ENCODE measurements around the gene ITPR2.

Gene ITPR2

DNA sequence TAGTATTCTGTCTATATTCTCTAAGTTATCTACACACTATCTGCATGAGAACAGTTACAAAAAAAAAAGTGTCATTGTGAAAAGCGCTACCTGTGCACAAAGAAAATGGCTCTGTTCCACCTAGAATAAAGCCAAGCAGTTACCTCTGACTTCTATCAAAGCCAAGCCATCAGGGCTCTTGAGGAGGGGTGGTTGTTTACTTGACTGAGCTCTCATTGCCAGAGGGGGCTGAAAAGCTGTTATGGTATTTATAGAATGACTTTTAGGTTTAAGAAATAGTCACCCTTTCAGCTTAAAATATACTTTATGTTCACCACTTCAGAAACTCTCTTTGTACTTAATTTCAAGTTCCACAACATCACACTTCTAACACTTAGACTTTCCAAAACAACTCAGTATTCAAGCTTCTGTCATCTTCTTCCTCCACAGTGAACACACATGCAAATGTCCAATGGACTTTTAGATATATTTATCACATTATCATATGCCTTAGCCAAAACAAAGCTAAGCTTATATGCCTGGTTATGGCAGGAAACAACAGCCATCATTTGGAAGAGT lies 7.5 kb downstream of the ITPR2 start:
- Histone ChIP-seq H3K27ac (ENCODE audit: low read depth, low read length) (no peak overlapping the region), H3K79me2 (ENCODE audit: control insufficient read depth, insufficient read depth, low read length, poor library complexity) (no peaks in the 10 kb centered on the region), H3K23ac (ENCODE audit: low read length) (no peak overlapping the region), H2BK120ac (ENCODE audit: insufficient read depth, low read length, poor library complexity) (no peak overlapping the region), H3K9me3 (ENCODE audit: insufficient read depth, low read depth, low read length) (no peaks in the 10 kb centered on the region), H2AFZ (ENCODE audit: insufficient read depth, low read length, poor library complexity) (no peak overlapping the region), H3K4me3 (ENCODE audit: low read depth, low read length) (no peak overlapping the region), H2AK5ac (ENCODE audit: low read length) (no peak overlapping the region), H3K18ac (ENCODE audit: low read length) (no peak overlapping the region), H3K27me3 (ENCODE audit: insufficient read depth, low read length) (no peaks in the 10 kb centered on the region), H4K12ac (ENCODE audit: low read depth, low read length) (no peak overlapping the region), H4K91ac (ENCODE audit: low read depth, low read length) (no peak overlapping the region), H4K8ac (ENCODE audit: low read depth, low read length) (no peak overlapping the region), H3K4me1 (ENCODE audit: control insufficient read depth in 1 of 2, insufficient read depth in 2 of 2, low read length in 2 of 2) (no peaks in the 10 kb centered on the region), H2BK12ac (ENCODE audit: low read length) (no peak overlapping the region), H3K9ac (ENCODE audit: low read length) (no peak overlapping the region), H3K36me3 (ENCODE audit: control insufficient read depth in 1 of 2, insufficient read depth in 2 of 2, low read length in 2 of 2) (no peaks in the 10 kb centered on the region), H3K79me1 (ENCODE audit: low read length) (no peaks in the 10 kb centered on the region), H3K4ac (ENCODE audit: low read depth, low read length) (no peak overlapping the region), H3K4me2 (ENCODE audit: low read length) (no peak overlapping the region), H3K14ac (ENCODE audit: low read length) (no peak overlapping the region), H2BK5ac (ENCODE audit: low read depth, low read length, poor library complexity) (no peak overlapping the region)
- no peak for DNase-seq
- no CpG with 5 or more reads among the region's 1 CpG for WGBS (ENCODE audit: extremely low coverage, insufficient coverage, insufficient read length)

GRCh38 chr12:26823390-26823789 lies 9.6 kb downstream of the ITPR2 start:
- H3K4me2 ChIP-seq (ENCODE audit: low read length) = no peak overlapping the region

GRCh38 chr12:26822026-26822425 lies 11.0 kb downstream of the ITPR2 start:
- peak in 1 of 2 donors; percentile 72 for DNase-seq
- no peak overlapping the region for H2BK5ac ChIP-seq (ENCODE audit: low read depth, low read length, poor library complexity)
- no peak overlapping the region for H3K9ac ChIP-seq (ENCODE audit: low read length)
- H4K12ac ChIP-seq (ENCODE audit: low read depth, low read length) = no peak overlapping the region
- WGBS (ENCODE audit: extremely low coverage, insufficient coverage, insufficient read length) = no CpG with 5 or more reads among the region's 2 CpGs
- no peak overlapping the region for H3K4me3 ChIP-seq (ENCODE audit: low read depth, low read length)
- H4K8ac ChIP-seq (ENCODE audit: low read depth, low read length) = no peak overlapping the region
- no peak overlapping the region for H3K4ac ChIP-seq (ENCODE audit: low read depth, low read length)
- no peaks in the 10 kb centered on the region for H3K79me1 ChIP-seq (ENCODE audit: low read length)
- H3K18ac ChIP-seq (ENCODE audit: low read length) = no peak overlapping the region
- H3K27me3 ChIP-seq (ENCODE audit: insufficient read depth, low read length) = no peaks in the 10 kb centered on the region
- no peak overlapping the region for H2BK120ac ChIP-seq (ENCODE audit: insufficient read depth, low read length, poor library complexity)
- H2AK5ac ChIP-seq (ENCODE audit: low read length) = no peak overlapping the region
- H3K23ac ChIP-seq (ENCODE audit: low read length) = no peak overlapping the region
- H3K4me1 ChIP-seq (ENCODE audit: control insufficient read depth in 1 of 2, insufficient read depth in 2 of 2, low read length in 2 of 2) = no peaks in the 10 kb centered on the region
- H4K91ac ChIP-seq (ENCODE audit: low read depth, low read length) = no peak overlapping the region
- no peak overlapping the region for H2BK12ac ChIP-seq (ENCODE audit: low read length)
- no peaks in the 10 kb centered on the region for H3K79me2 ChIP-seq (ENCODE audit: control insufficient read depth, insufficient read depth, low read length, poor library complexity)
- no peak overlapping the region for H3K14ac ChIP-seq (ENCODE audit: low read length)
- no peak overlapping the region for H3K4me2 ChIP-seq (ENCODE audit: low read length)
- H3K9me3 ChIP-seq (ENCODE audit: insufficient read depth, low read depth, low read length) = no peaks in the 10 kb centered on the region
- H2AFZ ChIP-seq (ENCODE audit: insufficient read depth, low read length, poor library complexity) = no peak overlapping the region
- H3K36me3 ChIP-seq (ENCODE audit: control insufficient read depth in 1 of 2, insufficient read depth in 2 of 2, low read length in 2 of 2) = no peaks in the 10 kb centered on the region
- no peak overlapping the region for H3K27ac ChIP-seq (ENCODE audit: low read depth, low read length)

More at GRCh38 chr12:26823390-26823789, 9.6 kb downstream of the ITPR2 start:
- Histone ChIP-seq H3K4me3 (ENCODE audit: low read depth, low read length) (no peak overlapping the region), H3K4ac (ENCODE audit: low read depth, low read length) (no peak overlapping the region), H4K8ac (ENCODE audit: low read depth, low read length) (no peak overlapping the region), H2AFZ (ENCODE audit: insufficient read depth, low read length, poor library complexity) (no peak overlapping the region), H2BK5ac (ENCODE audit: low read depth, low read length, poor library complexity) (no peak overlapping the region), H3K14ac (ENCODE audit: low read length) (no peak overlapping the region), H4K12ac (ENCODE audit: low read depth, low read length) (no peak overlapping the region), H3K36me3 (ENCODE audit: control insufficient read depth in 1 of 2, insufficient read depth in 2 of 2, low read length in 2 of 2) (no peaks in the 10 kb centered on the region), H2BK12ac (ENCODE audit: low read length) (no peak overlapping the region), H3K18ac (ENCODE audit: low read length) (no peak overlapping the region), H3K79me2 (ENCODE audit: control insufficient read depth, insufficient read depth, low read length, poor library complexity) (no peaks in the 10 kb centered on the region), H4K91ac (ENCODE audit: low read depth, low read length) (no peak overlapping the region), H3K9ac (ENCODE audit: low read length) (no peak overlapping the region), H3K23ac (ENCODE audit: low read length) (no peak overlapping the region), H3K27ac (ENCODE audit: low read depth, low read length) (no peak overlapping the region), H3K27me3 (ENCODE audit: insufficient read depth, low read length) (no peaks in the 10 kb centered on the region), H3K9me3 (ENCODE audit: insufficient read depth, low read depth, low read length) (no peaks in the 10 kb centered on the region), H2AK5ac (ENCODE audit: low read length) (no peak overlapping the region), H2BK120ac (ENCODE audit: insufficient read depth, low read length, poor library complexity) (no peak overlapping the region), H3K4me1 (ENCODE audit: control insufficient read depth in 1 of 2, insufficient read depth in 2 of 2, low read length in 2 of 2) (no peaks in the 10 kb centered on the region), H3K79me1 (ENCODE audit: low read length) (no peaks in the 10 kb centered on the region)
- no peak for DNase-seq
- WGBS (ENCODE audit: extremely low coverage, insufficient coverage, insufficient read length) = no CpG with 5 or more reads among the region's 2 CpGs

DNA sequence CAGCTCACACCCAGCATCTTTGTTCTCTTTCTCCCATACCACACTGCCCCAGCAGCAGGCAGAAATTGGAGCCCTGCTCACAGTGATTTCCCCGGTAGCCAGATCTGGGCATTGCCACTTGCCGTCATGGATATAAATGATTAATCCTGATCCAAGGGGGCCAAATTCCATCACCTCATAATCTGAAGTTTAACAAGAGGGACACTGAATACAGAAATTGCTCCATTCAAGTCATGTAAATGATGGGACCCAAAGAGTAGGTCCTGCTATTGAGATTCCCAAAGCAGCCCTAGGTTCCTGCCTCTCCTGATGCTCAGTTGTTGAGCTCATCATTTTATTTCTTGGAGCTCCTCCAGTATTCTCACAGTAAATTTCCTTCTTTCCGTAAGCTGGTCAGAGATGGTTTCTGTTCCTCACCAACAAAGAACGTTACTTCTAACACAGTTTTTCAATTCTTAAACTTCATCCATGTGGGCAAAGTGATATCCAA lies 11.7 kb downstream of the ITPR2 start:
- no peaks in the 10 kb centered on the region for H3K4me1 ChIP-seq (ENCODE audit: control insufficient read depth in 1 of 2, insufficient read depth in 2 of 2, low read length in 2 of 2)
- H4K91ac ChIP-seq (ENCODE audit: low read depth, low read length) = no peak overlapping the region
- H2BK12ac ChIP-seq (ENCODE audit: low read length) = no peak overlapping the region
- H4K8ac ChIP-seq (ENCODE audit: low read depth, low read length) = no peak overlapping the region
- no peaks in the 10 kb centered on the region for H3K9me3 ChIP-seq (ENCODE audit: insufficient read depth, low read depth, low read length)
- H2BK120ac ChIP-seq (ENCODE audit: insufficient read depth, low read length, poor library complexity) = no peak overlapping the region
- no peaks in the 10 kb centered on the region for H3K79me1 ChIP-seq (ENCODE audit: low read length)
- H3K4ac ChIP-seq (ENCODE audit: low read depth, low read length) = no peak overlapping the region
- H4K12ac ChIP-seq (ENCODE audit: low read depth, low read length) = no peak overlapping the region
- H3K9ac ChIP-seq (ENCODE audit: low read length) = no peak overlapping the region
- H3K18ac ChIP-seq (ENCODE audit: low read length) = no peak overlapping the region
- no peak overlapping the region for H3K4me2 ChIP-seq (ENCODE audit: low read length)
- DNase-seq = no peak
- no peaks in the 10 kb centered on the region for H3K27me3 ChIP-seq (ENCODE audit: insufficient read depth, low read length)
- no peaks in the 10 kb centered on the region for H3K36me3 ChIP-seq (ENCODE audit: control insufficient read depth in 1 of 2, insufficient read depth in 2 of 2, low read length in 2 of 2)
- no CpG with 5 or more reads among the region's 4 CpGs for WGBS (ENCODE audit: extremely low coverage, insufficient coverage, insufficient read length)
- no peak overlapping the region for H3K14ac ChIP-seq (ENCODE audit: low read length)
- no peak overlapping the region for H2AK5ac ChIP-seq (ENCODE audit: low read length)
- no peak overlapping the region for H2BK5ac ChIP-seq (ENCODE audit: low read depth, low read length, poor library complexity)
- H3K27ac ChIP-seq (ENCODE audit: low read depth, low read length) = no peak overlapping the region
- no peak overlapping the region for H3K23ac ChIP-seq (ENCODE audit: low read length)
- no peak overlapping the region for H2AFZ ChIP-seq (ENCODE audit: insufficient read depth, low read length, poor library complexity)
- H3K4me3 ChIP-seq (ENCODE audit: low read depth, low read length) = no peak overlapping the region
- no peaks in the 10 kb centered on the region for H3K79me2 ChIP-seq (ENCODE audit: control insufficient read depth, insufficient read depth, low read length, poor library complexity)

All from trophoblast cell (in vitro differentiated cells and primary cell).